Mucosa of descending colon (tissue), 3 donors: ENCODE results near the gene CEBPA. TPM values are rescaled to one million over a fixed set of nuclear protein-coding genes. Genes with fewer than 3 reads are reported as not detected.

Experiments used
- ATAC-seq: fragments of 200-7000 bp; cut with Tn5 transposase; one replicate; pipeline ENCODE4 v1.9.1; 2020; ENCODE audit warnings: mild to moderate bottlenecking, moderate library complexity
- DNase-seq, 3 donors: peaks; one replicate each; pipeline ENCODE4 v3.0.0-alpha.2; 2020
- H3K36me3 ChIP-seq: fragments of 200-600 bp; one replicate; pipeline ENCODE4 v1.8.0; 2021; ENCODE audit warnings: low read depth, mild to moderate bottlenecking
- H3K4me1 ChIP-seq: fragments of 200-600 bp; one replicate; pipeline ENCODE4 v1.8.0; 2021; ENCODE audit warnings: low read depth, mild to moderate bottlenecking
- H3K4me3 ChIP-seq: fragments of 200-600 bp; one replicate; pipeline ENCODE4 v1.8.0; 2021; ENCODE audit warnings: mild to moderate bottlenecking
- H3K9me3 ChIP-seq: fragments of 200-600 bp; one replicate; pipeline ENCODE4 v1.8.0; 2021; ENCODE audit warnings: mild to moderate bottlenecking
- CTCF ChIP-seq: fragments of 200-600 bp; IDR thresholded peaks from one replicate; pipeline ENCODE4 v1.8.0; 2022; ENCODE audit warnings: antibody characterized with exemption, mild to moderate bottlenecking
- intact Hi-C, 2 donors: fragments of 100-400 bp; cut with DNase I in 1 of 2; cut with micrococcal nuclease in 1 of 2; formaldehyde crosslinking; loops; one replicate each; pipeline versions ENCODE4 v1.11.0 to v1.11.1; 2022; cut with DNase I, micrococcal nuclease
- total RNA-seq, 3 donors: library from RNA; stranded (reverse); fragmentation: NEBNext Ultra II Directional in 2 of 3; extraction: Animal tissue kit (Norgen Biotek cat#: 25700) in 2 of 3; gene quantifications; one replicate each; pipeline versions ENCODE4 v1.2.1 to v1.2.4, GENCODE V29; 2021 to 2023
- donor health status: DM: no; HTN: no; CAD: no; lungs with moderate emphysema.
- donor health status: DM: no; HTN: no; CAD: no.
- donor health status: DM: no; HTN: yes; CAD: no.

The CEBPA gene
- total RNA-seq, 3 donors from 2014 or later = 30.1 to 73.2 (median 66.1) TPM

- no peak for ATAC-seq
- Histone ChIP-seq H3K9me3 (no peaks in the 10 kb centered on the region), H3K4me1 (peaks cover 25% of the 10 kb centered on the region), H3K4me3 (peak overlapping the region; percentile 38), H3K36me3 (no peaks in the 10 kb centered on the region)
- TF ChIP-seq CTCF = no peak
- intact Hi-C loops = loop anchor here (5.0 to 10.0 kb wide), 2 partner anchors 65 to 73 kb away; partner anchors contain the start of gene CEBPG (in 2 of the 2)
- no peak for DNase-seq
These were observed 497 bp downstream of the CEBPA start for GRCh38 chr19:33301900-33302174.

GRCh38 chr19:33301144-33301899 lies 1.0 kb downstream of the CEBPA start:
- DNase-seq (peak in 2 of 3 donors; percentile 57 to 66), ATAC-seq (no peak)
- intact Hi-C loops = loop anchor here (5.0 to 10.0 kb wide), 2 partner anchors 64 to 73 kb away; partner anchors contain the start of gene CEBPG (in 2 of the 2)
- peaks cover 25% of the 10 kb centered on the region for H3K4me1 ChIP-seq
- no peak for TF ChIP-seq CTCF
- H3K36me3 ChIP-seq = no peaks in the 10 kb centered on the region
- H3K4me3 ChIP-seq = peak overlapping the region; percentile 38
- no peaks in the 10 kb centered on the region for H3K9me3 ChIP-seq

GRCh38 chr19:33300894-33301143 lies 1.5 kb downstream of the CEBPA start:
- Histone ChIP-seq H3K9me3 (no peaks in the 10 kb centered on the region), H3K4me3 (peak overlapping the region; percentile 38), H3K36me3 (no peaks in the 10 kb centered on the region), H3K4me1 (peaks cover 25% of the 10 kb centered on the region)
- DNase-seq (no peak), ATAC-seq (no peak)
- TF ChIP-seq CTCF = no peak
- intact Hi-C loops = loop anchor here (5.0 to 10.0 kb wide), 2 partner anchors 64 to 74 kb away; partner anchors contain the start of gene CEBPG (in 2 of the 2)

GRCh38 chr19:33300009-33300893 lies 2.1 kb downstream of the CEBPA start:
- ATAC-seq = no peak
- TF ChIP-seq CTCF = no peak
- Histone ChIP-seq H3K36me3 (no peaks in the 10 kb centered on the region), H3K4me3 (peak overlapping the region; percentile 38), H3K9me3 (no peaks in the 10 kb centered on the region), H3K4me1 (peaks cover 20% of the 10 kb centered on the region)
- intact Hi-C loops = loop anchor here (5.0 to 10.0 kb wide), 2 partner anchors 63 to 75 kb away; partner anchors contain the start of gene CEBPG (in 2 of the 2)
- peak in 2 of 3 donors; percentile 58 to 59 for DNase-seq

GRCh38 chr19:33299051-33299688 lies 3.2 kb downstream of the CEBPA start:
- DNase-seq (peak in 2 of 3 donors; percentile 30 to 43), ATAC-seq (no peak)
- intact Hi-C loops = no loop called here
- Histone ChIP-seq H3K4me1 (peaks cover 12% of the 10 kb centered on the region), H3K36me3 (no peaks in the 10 kb centered on the region), H3K9me3 (no peaks in the 10 kb centered on the region), H3K4me3 (no peak overlapping the region)
- TF ChIP-seq CTCF = no peak
